ENCODE data around the gene ARPC5L.

GRCh38 chr9:124884376-124884775, 22.4 kb downstream of the ARPC5L start:
- TF ChIP-seq, protein P1, sequence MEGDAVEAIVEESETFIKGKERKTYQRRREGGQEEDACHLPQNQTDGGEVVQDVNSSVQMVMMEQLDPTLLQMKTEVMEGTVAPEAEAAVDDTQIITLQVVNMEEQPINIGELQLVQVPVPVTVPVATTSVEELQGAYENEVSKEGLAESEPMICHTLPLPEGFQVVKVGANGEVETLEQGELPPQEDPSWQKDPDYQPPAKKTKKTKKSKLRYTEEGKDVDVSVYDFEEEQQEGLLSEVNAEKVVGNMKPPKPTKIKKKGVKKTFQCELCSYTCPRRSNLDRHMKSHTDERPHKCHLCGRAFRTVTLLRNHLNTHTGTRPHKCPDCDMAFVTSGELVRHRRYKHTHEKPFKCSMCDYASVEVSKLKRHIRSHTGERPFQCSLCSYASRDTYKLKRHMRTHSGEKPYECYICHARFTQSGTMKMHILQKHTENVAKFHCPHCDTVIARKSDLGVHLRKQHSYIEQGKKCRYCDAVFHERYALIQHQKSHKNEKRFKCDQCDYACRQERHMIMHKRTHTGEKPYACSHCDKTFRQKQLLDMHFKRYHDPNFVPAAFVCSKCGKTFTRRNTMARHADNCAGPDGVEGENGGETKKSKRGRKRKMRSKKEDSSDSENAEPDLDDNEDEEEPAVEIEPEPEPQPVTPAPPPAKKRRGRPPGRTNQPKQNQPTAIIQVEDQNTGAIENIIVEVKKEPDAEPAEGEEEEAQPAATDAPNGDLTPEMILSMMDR (IDR thresholded peaks at IDR 0.05 in 8 of 11, conservative IDR thresholded peaks at IDR 0.05 in 3 of 11): no peak
- no peak for TF ChIP-seq POLR2A (IDR thresholded peaks at IDR 0.05)
- TF ChIP-seq POLR2AphosphoS5 (IDR thresholded peaks at IDR 0.05): no peak

Measured in spleen (tissue), 7 donors.